Stimulated activated CD8-positive, alpha-beta memory T cell treated with anti-CD3 and anti-CD28 coated beads, Interleukin-4, amount 100 ng/mL, for 4 hours (primary cell): ENCODE measurements around the gene LHB.
"Not testable (repeated sequence)": the region's sequence is repeated elsewhere in the genome, so short reads cannot be mapped to it uniquely, and the experiment has no call there.

Source experiments
- DNase-seq, 2 donors: peaks; one replicate each; pipeline ENCODE4 v3.0.0-alpha.2; 2020; ENCODE audit warnings: low read depth in 2 of 2, low spot score in 1 of 2

Gene LHB

DNA sequence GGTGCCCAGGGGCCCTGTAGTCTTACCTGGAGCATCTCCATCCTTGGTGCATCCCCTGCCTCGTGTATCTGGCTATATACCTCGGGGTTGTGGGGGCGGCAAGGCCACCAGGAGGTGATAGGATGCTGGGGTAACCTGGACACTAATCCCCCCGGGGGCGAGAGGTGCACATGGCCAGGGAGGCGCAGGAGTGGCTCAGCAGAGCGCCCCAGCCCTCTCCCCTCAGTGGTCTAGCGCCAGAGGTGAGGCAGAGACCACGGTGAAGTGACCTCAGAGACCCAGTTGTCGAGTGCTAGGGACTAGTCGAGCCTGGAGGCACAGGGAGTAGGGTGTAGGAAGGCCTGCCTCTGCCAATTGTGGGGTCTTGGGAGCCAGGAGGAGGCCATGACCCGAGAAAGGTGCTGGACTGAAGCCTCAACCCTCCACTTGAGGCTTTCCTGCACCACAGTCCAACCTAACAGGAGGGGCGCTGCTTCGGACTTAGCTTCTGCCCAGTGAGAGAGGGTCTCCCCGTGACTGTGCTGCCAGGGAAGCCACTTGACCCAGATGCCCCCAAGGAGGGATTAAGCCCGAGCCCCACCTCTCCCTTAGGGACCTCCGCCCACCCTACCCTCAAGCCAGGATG lies at the start of gene LHB:
LHB (minus strand) TSS at position 51 of the 625 bp plus-strand sequence; CDS start at position 41, 10 bp downstream.
- DNase-seq = no peak

DNA sequence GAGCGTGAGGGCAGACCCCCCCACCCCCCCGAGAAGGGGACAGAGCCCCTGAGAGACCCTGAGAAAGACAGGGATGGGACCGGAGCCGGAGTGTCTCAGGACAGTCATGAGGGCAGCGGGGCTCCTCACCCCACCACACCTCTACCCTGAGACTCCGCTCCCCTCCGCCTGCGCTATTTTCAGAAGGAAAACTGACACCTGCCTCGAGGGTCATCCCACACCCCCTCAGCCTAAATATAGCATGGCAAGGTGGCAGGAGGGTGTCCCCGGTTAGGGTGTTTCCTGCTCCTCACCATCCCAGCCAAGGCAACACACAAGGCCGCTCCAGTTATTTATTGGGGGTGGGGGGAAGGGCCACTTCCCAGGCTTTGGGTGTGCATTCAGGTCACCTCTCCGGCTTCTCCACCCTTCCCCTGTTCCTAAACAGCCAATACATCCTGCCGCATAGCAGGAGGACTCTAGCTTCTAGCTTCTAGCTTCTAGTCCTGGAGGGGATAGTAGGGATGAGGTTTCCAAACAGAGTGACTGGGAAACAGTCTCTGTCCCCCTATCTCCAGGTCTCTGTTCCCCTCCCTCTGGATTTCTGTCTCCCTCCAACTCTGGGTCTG lies 49.1 kb upstream of the LHB start:
- no peak for DNase-seq

DNA sequence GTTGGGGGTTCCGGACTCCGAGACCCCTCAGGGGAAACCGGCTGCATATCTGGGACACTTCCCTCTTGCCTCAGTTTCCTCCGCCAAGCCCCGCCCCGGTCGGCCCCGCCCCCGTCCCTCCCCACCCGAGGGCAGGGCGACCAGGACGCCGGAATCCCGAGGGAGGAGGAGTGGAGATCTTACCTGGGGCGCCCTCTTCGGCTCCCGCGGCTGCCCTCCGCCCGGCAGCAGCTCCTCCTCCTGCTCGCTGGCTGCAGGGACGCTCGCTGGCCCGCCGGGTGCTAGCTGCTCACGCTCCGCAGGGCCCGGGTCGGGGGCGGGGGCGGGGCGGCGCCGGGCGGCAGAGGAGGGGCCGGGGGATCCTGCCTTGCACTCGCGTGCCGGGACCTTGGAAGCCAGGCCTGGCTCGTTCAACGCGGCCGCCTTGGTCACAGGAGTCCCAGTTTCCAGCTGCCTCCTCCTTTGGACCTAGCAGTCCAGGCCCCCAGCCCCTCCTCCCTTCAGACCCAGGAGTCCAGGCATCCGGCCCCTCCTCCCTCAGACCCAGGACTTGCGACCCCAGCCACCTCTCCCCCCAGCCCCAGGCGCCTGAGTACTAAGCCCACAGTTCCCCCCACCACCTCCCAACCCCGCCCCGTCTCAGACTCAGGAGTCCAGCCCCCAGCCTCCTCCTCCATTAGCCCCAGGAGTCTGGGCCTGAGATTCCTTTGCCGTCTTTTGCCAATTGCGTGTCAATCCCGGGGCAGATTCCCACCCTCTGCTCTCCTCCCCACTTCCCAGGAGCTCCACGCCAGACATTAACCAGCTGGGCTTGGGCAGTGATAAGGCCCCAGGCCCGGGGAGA lies 48.1 kb upstream of the LHB start, which contains the start of gene NTF4:
NTF4 (minus strand) TSS at position 51 of the 844 bp plus-strand sequence. CDS start 2,821 bp downstream, outside the sequence.
- DNase-seq = no peak

DNA sequence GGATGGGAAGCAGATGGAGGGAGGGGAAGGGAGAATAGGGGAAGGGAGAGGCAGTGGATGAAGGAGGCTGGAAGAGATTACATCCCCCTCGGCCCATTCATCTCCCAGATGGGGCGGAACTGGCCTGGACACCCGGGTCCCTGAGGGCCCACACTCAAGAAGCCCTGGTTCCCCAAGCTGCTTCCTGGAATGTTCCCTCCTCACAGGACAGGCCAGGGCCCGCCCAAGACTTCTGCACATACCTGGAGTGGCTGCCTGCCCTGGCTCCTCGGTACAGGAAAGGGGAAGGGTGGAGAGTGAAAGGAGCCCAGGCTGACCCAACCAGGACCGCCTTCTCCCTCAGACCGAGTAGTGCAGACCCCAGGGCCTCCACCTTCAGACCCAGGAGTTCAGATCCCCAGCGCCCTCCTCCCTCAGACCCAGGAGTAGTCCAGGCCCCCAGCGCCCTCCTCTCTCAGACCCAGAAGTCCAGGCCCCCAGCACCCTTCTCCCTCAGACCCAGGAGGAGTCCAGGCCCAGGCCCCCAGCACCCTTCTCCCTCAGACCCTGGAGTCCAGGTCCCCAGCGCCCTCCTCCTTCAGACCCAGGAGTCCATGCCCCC lies 47.2 kb upstream of the LHB start:
- no peak for DNase-seq

DNA sequence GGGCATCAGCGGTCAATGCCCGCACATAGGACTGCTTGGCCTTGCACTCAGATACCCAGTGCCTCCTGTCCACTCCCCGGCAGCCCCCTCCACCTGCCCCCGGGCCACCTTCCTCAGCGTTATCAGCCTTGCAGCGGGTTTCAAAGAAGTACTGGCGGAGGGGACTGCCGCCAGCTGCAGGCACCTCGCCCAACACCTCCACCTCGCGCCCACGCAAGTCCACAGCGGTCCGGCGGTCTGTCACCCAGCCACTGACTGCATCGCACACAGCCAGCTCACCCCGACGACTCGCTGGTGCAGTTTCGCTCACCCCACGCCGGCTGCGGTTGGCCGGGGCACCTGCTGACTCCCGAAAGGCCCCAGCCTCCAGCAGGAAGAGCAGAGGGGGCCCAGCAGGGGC lies 44.6 kb upstream of the LHB start:
- no peak for DNase-seq

DNA sequence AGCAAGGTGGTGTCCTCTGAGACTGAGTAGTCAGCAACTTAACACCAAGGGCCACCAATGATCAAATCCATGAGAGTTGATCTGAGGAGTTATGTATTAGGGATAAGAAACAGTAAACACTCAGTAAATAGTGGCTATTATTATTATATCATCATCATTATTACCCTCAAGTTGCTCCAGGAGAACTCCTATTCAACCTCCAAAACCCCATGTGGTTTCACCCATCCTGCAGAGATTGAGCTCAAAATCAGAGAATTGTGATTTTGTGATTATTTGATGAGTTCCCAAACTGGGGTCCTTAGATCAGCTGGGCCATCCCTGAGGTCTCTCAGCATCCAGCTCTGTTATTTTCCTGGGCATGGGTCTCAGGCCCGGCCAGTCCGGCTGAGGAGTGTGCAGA lies 44.1 kb upstream of the LHB start:
- DNase-seq = no peak

DNA sequence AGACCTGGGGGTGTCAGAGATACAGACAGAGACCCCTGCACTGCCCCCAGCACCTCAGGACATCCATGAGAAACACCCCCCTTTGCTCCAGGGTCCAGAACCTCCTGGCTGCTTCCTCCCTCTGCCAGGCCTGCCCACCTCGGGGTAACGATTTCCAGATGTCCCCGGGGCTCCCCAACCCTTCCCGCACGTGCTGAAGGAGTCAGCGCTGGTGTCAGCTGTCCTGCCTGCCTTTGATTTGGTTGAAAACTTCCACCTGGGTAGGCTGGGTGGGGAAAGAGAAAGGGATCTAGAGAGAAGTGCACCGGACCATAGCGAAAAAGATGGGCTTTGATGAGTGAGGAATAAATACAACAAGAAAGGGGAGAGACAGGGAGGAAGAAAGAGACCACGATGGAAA lies 42.2 kb upstream of the LHB start:
- DNase-seq = no peak

DNA sequence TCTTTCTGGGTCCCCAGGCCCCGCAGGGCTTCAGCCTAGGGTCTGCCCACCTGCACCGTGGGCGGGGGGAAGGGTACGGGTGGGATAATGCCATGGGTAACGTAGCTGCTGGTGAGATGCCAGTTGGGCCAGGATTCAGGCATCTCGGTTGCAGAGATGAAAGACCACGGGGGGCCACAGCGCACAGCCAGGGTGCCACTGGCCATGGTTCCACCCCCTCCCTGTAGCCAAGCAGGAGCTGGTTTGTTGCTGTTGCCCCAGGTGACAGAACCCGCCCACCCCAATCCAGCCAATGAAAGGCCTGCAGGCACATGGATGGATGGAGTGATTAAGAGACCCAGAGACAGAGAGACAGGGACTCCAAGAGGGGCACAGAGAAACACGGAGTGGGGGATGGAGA lies 41.7 kb upstream of the LHB start:
- no peak for DNase-seq

DNA sequence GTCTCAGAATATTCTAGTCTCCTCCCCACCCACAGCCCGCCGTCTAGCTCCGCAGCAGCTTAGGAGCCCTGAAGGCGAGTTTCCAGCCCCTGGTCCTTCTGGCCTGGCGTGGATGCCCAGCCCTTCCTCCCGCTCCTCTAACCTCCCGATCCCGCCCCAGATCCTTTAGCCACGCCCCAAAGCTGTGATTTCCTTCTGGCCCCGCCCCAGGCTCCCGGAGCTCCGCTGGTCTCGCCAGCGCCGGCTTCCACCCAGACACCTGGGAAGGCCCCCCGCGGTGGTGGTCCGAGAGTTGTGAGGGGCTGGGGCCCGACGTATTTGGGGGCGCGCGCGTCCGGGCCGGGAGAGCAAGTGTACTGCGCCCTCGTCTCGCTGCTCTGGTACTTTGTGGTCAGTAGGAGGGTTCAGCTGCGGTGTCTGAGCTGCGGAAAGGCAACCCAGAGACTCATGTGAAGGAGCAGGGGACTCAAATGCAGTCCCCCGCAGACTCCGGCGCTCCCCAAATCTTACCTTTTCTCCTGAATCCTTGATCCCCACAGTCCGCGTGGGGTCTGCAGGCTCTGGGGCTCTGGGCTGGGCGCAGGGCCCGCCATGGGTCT lies 40.8 kb upstream of the LHB start, which contains the start of gene CGB7:
CGB7 (minus strand) TSS at position 114 of the 599 bp plus-strand sequence. CDS start 2,374 bp downstream, outside the sequence.
- DNase-seq = no peak

DNA sequence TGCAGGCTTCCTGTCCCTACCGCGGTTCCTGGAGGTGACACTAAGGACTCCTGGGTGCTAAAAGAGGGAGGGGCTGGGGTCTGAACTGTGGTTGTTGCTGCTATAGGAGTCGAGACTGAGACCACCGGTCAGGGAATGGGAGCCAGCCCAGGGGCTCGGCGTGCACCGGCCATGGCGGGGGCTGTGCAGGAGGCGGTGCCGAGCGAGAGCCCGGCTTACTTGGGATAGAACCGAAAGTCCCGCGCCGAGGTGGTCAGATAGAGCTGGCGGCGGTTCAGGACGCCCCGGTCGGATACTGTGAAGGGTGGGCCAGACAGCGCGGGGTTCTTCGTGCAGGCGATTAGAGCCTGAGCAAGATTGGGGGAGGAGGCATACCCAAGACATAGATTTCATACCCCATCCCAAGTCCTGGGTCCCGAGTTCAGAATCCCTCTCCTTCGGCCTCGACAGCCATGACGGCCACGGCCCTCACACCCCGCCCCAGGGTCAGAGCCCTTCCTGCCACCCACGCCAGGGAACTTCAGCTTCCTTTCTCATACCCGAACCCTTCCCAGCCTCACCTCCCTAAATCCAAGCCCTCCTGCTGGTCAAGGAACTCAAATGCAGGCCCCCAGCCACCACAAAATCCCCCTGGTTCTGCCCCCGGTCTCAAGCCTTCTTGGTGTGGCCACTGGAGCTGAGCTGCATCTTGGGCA lies 40.2 kb upstream of the LHB start:
- not testable (repeated sequence) for DNase-seq

- peak in 1 of 2 donors; percentile 23 for DNase-seq
These were observed 39.4 kb upstream of the LHB start for GRCh38 chr19:49056101-49056901.

- not testable (repeated sequence) for DNase-seq
These were observed 33.6 kb upstream of the LHB start for GRCh38 chr19:49050376-49051033.

- DNase-seq = not testable (repeated sequence)
These were observed 32.9 kb upstream of the LHB start for GRCh38 chr19:49049834-49050233.

DNA sequence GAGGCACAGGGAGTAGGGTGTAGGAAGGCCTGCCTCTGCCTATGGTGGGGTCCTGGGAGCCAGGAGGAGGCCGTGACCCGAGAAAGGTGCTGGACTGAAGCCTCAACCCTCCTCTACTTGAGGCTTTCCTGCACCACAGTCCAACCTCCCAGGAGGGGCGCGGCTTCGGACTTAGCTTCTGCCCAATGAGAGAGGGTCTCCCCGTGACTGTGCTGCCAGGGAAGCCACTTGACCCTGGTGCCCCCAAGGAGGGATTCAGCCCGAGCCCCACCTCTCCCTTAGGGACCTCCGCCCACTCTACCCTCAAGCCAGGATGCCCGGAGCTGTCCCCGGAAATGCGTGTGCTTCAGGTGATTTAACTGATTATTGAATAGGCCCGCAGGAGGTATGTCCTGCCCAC lies 32.1 kb upstream of the LHB start, which contains the start of gene CGB8:
CGB8 (minus strand) TSS at position 101 of the 400 bp plus-strand sequence. CDS start 372 bp downstream, outside the sequence.
- not testable (repeated sequence) for DNase-seq

- DNase-seq = not testable (repeated sequence)
These were observed 26.7 kb upstream of the LHB start, which contains the start of gene CGB5 for GRCh38 chr19:49043548-49043947. TSS of gene CGB5 (plus strand) at chr19:49043848. CDS start at chr19:49044210, 362 bp downstream.

GRCh38 chr19:49042666-49043065 lies 25.8 kb upstream of the LHB start:
- not testable (repeated sequence) for DNase-seq

DNA sequence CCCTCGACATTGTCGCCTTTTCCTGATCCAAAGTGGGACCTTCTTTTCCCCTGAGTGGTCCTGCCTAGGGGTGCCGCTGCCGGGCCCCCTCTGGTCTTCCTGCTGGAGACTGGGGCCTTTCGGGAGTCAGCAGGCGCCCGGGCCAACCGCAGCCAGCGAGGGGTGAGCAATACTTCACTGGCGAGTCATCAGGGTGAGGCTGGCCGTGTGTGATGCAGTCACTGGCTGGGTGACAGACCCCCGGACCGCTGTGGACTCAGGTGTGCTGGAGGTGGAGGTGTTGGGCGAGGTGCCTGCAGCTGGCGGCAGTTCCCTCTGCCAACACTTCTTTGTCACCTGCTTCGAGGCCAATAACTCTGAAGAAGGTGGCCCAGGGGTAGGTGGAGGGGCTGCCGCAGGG lies 25.3 kb upstream of the LHB start:
- DNase-seq = no peak

- not testable (repeated sequence) for DNase-seq
These were observed 22.8 kb upstream of the LHB start for GRCh38 chr19:49039736-49040135.
